ENCODE results near the gene NUP50.

NUP50 gene

GRCh38 chr22:45233827-45234226, 70.1 kb downstream of the NUP50 start:
- FAIRE-seq: no peak

- no peak for FAIRE-seq
Measured at GRCh38 chr22:45235101-45235777, 71.5 kb downstream of the NUP50 start.

DNA sequence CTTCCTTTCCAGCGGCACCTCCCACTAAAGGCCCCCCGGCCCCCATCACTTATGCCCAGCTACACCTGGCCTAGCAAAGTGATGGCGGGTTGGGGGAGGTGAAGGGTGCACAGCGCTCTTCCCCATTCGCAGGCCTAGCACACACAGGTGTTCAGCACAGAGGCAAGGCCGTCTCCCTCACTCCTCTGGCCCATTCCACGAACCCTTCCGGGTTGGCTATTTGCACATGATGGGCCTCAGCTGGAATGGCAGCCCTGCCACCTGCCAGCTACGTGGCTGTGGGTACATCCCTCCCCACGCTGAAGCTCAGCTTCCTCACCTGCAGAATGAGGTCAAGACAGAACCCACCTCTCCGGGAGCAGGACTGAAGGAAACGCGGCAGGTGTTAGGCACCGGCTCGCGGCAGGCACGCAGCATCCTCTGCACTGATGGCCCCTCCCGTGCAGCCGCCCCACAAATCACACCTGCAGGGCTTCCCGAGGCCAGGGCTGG, 72.2 kb downstream of the NUP50 start:
- FAIRE-seq: no peak

DNA sequence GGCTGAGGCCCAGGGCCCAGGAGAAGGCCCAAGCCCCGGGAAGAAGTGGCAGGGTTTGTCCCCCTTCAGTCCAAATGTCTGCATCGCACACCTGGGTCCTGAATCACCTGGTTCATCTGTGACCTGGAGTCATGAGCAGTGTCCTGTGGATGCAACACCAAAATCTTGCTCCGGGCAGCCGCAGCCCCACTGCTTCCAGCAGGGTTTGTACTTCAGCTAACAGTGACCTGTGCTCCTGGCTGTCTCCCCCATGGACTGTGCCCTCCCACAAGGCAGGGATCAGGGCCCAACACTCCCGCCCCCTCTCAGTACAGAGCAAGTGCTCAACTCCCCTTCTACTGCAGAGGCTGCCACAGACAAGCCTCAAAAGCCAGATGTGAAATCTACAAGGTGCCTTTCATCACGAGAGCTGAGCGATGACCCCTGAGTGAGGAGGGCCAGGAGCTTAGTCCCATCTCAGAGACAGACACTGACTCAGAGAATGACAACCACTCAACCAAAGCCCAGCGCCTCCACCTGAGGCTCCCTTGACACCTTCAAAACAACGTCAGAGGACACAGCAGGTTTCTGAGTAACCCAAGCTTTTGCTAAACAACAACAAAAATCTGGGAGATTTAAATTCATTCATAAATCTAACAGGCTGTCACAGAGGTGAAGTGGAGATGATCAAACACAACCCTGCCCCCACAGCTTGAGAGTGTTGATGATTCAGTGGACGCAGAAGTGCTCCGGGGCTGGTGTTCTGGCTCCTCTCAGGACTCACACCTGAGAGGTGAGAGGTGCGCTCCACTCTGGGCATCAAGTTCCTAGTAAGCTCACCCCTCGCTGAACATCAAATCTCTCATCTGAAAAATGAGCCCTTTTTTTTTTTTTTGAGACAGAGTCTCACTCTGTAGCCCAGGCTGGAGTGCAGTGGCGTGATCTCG, 73.6 kb downstream of the NUP50 start:
- FAIRE-seq: no peak
